Stimulated activated CD4-positive, alpha-beta T cell treated with anti-CD3 and anti-CD28 coated beads, Interleukin-2, amount 100 ng/mL, for 24 hours (primary cell): Measurements from ENCODE around the gene DVL1.
"Not testable (repeated sequence)": the region's sequence is repeated elsewhere in the genome, so short reads cannot be mapped to it uniquely, and the experiment has no call there.

Experiments
- DNase-seq, 2 donors: peaks; one replicate each; pipeline ENCODE4 v3.0.0-alpha.2; 2020

The DVL1 gene

DNA sequence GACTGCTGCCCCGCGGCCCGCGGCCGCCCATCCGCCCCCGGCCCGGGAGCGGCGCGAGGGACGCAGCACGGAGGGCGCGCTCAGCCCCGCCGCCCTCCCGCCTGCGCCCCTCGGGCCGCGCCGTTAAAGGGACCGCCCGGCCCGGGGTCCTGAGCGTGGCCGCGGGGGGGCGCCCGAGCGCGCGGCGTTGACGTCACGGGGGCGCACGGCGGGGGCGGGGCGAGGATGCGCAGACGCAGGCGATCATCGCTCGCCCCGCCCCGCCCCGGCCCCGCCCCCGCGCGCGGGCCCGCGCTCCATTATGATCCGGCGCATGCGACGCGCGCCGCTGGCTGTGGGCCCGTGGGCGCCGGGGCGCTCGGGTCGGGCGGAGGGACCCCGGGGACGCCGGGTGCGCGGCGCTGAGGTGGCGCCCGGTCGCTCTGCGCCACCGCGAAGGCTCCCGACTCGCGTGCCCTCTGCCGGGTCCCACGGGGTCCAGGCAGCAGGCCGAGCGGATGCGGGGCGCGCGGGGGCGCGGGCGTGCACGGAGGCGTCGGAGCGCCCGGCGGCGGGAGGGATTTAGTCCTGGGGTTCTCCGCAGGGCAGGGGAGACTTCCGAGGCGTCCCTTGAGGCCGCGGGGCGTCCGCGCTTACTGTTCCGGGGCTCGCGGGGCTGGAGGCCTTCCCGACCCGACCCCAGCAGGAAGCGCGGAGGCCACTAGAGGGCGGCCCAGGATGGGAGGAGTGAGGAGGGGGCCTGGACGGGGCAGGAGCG, at the start of gene DVL1:
Gene DVL1, minus strand, starts transcription at position 163 of the 757 bp plus-strand sequence. CDS start 353 bp downstream, outside the sequence.
- peak; percentile 74 to 76 for DNase-seq

DNA sequence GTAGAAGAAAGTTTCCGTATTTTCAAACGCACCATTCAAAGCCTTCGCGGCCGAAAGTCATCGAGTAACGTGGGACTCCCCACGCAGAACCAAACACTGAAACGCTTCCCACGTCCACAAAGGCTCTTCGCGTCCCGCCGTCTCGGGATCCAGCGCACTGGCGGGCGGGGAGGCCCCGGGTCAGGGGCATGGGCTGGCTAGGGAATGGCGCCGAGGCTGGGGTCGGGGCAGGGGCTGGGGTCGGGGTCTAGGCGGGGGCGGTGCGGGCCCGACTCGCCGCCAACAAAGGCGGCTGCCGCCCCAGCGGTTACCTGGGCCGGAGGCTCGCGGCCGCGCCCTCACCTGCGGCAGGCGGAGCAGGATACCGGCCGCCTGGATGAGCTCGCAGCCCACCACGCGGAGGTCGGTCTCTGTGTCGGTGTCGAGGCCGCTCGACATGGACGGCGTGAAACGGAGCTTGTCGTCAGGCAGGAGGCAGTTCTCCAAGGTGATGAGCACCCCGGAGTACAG, 49.5 kb upstream of the DVL1 start:
- peak in 1 of 2 donors; percentile 33 for DNase-seq

DNA sequence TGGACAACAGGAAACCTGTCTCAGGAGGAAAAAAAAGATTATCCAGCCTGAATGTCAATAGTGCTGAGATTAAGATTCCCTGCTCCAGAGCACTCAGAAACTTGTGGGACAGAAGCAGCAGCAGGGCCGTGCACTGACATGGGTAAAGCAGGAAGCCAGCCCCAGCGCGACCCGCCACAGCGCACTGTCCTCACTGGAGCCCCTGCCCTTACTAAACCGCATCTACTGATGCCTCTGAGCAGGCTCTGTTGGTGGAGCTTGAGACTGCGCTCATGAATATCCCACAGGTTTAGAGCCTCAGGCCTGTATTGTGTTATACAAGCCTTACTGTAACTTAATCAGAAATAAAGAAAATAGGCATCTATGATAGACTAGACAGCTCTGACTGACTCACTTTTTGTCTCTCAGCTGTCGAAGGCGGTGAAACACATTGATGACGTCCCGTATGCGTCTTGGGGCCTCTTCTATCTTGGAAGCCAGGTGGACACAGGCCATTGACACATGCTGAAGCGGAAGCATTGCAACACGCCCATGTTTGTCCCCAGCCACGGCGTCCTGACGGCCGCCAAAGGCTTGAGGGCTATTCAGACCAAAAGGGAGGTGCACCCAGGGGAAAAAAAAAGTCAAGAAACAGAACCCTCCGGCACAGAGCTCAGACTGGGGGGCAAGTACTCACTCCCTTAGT, 48.8 kb upstream of the DVL1 start:
- DNase-seq, result no peak

DNA sequence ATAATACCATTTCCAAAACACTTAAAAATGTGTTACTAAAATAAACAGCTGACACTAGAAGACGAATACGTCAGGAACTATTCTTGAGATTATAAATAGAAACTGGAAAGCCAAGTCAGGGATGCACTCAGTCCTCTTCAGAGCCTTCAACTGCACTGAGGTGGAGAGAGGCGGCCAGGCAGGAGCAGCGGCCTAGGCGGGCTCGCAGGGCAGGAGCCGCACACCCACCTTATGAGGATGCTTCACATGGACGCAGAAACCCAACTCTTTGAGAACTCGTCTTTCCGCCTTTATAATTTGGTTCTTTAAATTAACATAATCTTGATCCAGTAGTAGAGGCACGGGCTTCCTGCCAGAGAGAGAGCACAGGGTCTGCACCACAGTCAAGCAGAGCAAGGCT, 45.9 kb upstream of the DVL1 start:
- DNase-seq, result no peak

DNA sequence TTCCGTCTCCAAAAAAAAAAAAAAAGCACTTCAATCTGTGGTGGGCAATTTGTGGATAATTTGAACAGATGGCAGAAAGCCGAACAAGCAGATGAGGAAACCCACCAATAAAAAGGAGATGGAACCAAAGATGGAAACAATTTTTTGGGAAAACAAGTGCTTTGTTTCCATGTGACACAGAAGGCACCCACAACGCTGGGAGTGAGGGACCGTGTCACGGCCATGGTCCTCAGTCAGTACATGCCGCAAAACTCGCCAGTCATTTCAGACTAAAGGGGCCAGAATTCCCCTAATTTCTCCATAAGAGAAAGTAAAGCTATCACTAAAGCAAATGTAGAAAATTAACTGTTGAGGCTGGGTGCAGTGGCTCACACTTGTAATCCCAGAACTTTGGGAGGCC, 44.9 kb upstream of the DVL1 start:
- DNase-seq, result no peak

DNA sequence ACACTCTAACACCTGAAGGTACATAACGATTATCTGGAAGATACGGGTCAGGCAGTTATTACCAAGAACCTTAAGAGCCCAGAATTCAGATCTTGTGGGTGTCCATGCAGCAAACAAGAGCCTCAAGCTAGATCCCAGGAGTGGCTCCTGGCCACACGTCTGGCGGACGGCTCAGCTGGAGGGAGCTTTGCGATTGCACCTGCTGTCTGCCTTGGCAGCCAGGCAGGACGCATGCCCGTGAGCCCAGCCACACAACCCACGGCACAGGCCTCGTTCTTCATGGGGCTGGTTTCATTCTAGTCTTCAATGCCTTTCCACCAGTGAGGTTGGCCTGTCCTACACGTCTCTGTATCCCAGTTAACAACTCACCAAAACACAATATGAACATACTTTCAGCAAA, 44.2 kb upstream of the DVL1 start:
- DNase-seq, result no peak

DNA sequence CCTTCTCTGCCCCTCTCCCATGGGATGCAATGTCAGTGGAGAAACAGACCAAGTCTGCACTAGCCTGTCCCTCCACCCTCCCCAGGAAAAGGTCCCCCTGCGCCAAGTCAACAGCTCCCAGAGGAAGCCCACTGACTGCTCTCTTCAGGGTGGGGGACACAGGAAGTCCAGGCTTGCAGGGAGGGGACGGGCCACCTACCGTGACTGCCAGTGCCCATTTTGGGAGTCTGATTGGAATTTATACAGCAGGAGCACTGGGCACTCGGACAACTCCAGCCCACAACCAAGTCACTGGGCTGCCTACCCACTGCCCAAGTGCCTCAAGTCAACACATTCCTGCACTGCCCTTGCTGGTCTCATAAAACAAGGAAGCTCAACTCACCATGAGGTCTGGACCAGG, 43.8 kb upstream of the DVL1 start:
- no peak for DNase-seq

DNA sequence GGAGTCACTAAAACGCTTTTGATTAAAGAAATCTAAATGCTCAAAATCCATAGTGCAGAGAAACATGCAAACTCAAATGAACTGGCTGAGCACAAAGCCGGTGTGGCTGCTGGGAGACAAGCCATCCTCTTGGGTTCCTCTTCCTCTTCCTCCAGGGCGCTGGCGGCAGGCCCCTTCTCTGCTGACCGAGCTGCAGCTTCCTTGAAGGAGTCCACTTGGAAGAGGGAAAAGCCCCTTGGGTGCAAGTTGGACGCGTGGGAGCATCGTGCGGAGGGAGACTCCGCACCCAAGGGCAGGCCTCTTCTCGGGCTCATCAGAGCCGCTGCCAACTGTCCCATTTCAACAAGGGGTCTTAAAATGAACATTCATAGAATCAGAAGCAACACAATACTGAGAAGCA, 42.0 kb upstream of the DVL1 start:
- DNase-seq, result no peak

DNA sequence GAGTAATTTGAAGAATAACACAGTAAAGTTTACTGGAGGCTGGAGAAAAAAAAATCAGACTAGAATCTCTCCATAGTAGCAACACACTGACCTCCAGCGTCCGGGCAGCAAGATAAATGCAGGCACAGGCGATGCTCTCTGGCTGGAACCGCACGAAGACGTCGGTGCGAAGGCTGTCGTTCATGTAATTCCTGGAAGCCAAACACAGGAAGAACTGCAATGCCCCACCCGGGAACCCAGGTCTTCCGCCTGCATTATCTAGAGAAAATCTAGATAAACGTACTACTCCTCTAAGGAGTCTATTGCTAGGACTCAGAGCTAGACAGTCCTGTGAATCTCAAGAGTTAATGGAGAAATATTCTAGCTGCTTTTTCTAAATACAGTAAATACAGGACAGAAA, 41.5 kb upstream of the DVL1 start:
- DNase-seq, result no peak

DNA sequence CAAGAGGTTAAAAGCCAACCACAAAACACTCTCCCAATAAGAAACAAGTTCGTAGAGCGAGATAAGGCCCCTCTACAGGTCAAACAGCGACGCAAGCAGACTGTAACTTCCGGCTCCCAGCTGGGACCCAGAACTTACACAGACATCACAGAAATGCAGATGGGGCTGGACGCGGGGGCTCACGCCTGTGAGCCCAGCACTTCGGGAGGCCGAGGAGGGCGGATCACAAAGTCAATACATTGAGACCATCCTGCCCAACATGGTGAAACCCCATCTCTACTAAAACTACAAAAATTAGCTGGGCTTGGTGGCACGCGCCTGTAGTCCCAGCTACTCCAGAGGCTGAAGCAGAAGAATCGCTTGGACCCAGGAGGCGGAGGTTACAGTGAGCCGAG, 38.9 kb upstream of the DVL1 start:
- DNase-seq, result no peak

DNA sequence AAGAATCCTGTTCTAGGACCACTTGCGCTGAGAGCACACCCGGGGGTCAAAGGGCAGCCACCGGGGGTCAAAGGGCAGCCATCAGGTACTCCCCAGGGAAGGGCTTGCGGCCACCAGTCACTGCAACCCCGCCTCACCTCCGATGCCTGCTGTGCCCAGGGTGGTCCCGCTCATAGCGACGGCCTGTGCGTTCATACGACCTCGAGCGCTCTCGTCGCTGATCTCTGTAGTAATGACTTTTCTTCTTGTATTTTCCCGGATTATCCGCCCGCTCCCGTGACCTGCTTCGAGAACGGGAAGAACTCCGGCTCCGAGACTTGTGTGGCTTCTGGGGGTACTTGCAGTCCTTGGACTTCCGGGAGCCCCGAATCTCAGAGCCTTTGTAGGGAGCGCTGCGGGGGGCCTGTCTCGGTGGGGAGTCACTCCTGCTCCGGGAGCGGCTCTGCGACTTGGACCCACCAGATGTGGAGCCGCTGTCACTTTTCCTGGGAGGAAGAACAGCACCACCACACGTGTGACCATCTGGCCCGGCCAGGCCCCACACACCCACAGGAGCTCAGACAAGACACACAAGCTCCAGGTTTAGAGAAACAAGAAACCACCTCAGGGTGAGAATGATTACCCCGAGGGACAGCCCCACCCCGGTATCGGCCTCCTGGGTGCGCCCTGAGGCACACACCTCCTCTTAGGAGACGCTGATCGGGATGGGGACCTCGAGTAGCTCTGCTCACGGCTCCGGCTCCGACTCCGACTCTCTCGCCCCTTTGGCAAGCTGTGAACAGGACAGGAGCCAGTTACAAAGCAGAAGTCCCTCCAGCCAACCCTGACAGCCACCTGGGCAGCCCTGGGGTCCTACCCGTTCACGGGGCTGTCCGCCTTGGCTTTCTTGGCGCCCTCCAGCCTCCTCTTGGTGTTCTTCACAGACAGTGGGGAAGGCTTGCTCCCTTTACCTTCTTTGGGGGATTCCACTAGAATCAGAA, 38.2 kb upstream of the DVL1 start:
- no peak for DNase-seq

DNA sequence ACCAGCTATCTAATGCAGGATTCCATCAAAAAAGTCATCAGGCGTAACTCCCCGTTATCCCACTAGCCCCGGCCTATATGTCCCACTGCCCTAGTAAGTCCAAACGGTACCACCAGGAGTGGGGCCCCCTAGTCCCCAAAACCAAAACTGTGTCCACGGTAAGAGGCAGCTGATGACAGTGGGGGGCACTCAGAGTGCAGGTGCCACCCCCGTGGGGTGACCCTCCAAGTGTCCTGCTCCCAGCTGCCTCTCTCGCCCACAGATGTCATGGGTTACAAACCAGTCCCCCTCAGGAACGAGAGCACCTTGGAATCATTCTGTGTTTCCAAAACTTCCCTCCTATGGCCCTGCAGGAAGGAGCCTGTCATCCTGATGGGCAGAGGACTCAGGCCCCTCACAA, 36.7 kb upstream of the DVL1 start:
- no peak for DNase-seq

DNA sequence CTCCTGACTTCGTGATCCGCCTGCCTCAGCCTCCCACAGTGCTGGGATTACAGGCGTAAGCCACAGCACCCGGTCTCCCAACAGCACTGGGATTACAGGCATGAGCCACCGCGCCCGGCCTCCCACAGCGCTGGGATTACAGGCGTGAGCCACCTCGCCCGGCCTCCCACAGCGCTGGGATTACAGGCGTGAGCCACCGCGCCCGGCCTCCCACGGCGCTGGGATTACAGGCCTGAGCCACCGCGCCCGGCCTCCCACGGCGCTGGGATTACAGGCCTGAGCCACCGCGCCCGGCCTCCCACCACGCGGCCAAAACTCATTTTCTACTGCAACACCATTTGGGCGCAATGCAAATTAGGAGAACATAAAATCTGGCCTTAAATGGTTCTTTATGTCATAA, 36.1 kb upstream of the DVL1 start:
- not testable (repeated sequence) for DNase-seq

DNA sequence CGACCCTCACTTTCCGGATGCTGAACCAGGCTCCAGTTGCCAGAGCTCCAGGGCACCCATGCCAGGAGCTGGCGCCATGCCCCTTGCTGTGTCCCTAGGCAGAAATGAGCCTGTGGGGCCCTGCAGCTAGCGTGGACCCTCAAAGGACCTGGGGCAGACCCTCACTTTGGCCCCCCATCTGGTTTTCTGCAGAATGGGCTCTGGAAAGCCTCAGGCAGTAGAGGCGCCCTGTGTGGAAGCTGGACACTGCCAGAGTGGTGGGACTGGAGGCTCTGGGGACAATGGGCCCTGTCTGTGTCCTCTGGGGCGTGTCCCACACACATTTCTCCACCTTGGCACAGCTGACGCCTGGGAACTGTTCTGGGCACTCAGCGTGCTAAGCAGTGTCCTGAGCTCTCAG, 32.1 kb upstream of the DVL1 start:
- no peak for DNase-seq

DNA sequence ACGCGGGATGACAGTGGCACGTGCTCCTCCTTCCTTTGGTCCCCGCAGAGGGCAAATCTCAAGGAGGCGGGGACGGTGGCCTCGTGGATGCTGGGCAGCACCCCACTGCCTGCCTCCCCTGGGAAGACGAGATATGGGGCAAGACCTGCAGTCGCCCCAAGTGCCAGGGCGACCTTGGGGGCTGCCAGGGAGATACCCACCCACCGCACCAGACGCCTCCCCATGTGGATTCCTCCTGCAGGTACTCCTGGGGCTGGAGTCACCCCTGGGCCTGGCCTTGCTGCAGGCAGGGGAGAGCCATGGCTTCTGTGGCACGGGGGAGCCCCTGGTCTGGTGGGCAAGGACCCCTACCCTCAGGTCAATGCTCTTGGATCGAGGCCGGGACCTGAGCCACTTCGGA, 31.6 kb upstream of the DVL1 start:
- no peak for DNase-seq

DNA sequence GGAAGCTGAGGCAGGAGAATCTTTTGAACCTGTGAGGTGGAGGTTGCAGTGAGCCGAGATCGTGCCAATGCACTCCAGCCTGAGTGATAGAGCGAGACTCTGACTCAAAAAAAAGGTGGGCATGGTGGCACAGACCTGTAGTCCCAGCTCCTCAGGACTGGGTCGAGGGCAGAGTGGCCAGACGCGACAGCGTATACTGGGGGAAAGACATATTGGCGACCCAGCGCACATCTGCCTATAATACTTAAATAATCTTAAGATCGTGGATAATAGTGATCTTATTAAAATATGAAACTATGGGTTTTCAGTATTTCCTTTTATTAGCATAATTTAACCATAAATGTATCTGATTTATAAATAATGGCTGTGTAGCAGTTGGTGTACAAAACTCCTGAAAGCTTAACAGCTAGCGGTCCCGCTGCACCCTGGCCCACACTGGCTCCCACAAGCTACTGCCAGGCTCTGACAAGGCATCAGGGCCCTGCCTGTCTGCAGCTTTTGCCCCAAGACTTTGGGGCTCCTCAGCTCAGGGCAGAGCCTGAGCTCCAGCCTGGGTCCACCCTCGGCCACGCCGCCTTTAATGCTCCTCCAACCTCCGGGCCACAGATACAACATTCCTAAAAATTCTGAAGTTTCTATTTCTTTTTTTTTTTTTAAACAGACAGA, 28.5 kb upstream of the DVL1 start:
- DNase-seq, result no peak

DNA sequence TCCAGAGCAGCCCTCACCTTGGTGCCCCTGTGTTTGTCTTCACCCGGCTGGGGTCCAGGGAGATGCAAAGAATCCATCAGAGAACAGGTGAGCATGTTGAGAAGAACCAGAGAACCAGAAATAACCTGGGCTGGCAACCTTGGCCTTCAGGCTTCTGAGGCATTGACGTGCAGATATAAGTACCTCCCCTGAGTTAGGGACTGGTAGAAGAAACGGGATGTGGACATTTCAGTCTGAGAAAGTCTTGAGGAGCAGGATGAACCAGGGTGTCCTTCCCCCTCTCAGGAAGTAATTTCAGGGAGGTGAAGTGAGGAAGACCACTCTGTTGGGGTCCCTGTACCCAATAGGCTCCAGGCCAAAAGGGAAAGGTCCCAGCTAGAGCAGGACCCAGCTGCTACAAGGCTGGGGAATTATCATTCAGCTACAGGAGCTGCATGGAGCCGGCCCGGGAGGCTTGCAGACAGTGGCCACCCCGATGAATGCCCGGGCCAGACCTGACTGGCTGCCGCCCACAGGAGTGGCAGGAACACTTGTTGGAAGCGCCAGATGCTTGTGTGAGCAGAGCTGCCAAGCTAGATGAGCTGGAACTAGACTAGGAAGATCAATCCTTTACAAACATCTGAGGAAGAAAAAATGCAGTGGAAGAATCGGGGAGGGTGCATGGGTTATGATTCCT, 27.5 kb upstream of the DVL1 start:
- DNase-seq, result no peak

DNA sequence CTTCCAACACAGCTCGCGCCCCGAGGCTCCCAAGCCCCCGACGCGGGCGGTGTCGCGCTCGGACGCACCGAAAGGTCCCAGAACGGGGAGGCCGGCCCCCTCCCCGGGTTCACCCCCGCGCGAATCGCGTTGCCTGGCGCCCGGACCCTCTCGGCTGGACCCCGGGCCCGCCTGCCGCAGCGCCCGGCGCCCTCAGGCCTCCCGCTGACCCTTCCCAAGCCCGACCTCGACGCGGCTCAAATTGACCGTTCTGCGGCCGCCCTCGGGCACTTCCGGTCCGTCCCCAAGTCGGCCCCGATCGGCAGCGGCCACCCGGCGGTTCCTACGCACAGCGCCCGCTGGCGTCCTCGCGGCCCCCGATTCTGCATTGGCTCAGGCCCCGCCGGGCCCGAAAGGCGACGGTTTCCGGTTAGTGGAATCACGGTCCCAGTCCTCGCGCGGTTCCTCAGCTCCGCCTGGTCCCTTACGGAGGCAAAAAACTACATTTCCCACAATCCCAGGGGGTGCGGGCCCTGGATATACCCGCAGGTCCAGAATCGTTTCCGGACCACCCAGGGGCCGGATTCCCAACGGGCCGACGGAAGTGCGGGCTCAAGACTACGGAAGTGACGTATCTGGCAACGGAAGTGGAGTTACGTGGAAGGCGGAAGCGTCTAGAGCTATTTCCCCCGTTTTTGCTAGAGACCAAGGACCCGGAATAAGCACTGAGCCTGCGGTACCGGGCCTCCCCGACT, 25.9 kb upstream of the DVL1 start, which contains the start of gene AURKAIP1:
Gene AURKAIP1, minus strand, starts transcription at position 279 of the 734 bp plus-strand sequence. CDS start 451 bp downstream, outside the sequence.
- peak; percentile 94 to 96 for DNase-seq

DNA sequence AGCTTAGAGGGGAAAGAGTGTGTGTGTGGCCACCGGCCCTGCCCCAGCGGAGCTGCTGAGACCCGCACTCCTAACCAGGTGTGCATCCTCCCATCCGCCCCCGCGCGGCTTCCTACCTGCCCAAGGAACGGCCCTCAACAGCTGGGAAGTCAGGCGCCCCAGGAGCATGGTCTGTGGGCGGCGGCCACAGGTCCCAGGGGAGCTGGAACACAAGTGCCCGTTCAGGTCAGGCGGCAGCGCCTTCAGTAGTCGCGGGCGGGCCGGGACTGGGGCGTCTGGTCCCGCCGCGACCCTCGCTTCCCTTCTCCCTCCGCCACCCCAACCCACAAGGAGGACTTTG, 25.3 kb upstream of the DVL1 start:
- DNase-seq, result no peak

DNA sequence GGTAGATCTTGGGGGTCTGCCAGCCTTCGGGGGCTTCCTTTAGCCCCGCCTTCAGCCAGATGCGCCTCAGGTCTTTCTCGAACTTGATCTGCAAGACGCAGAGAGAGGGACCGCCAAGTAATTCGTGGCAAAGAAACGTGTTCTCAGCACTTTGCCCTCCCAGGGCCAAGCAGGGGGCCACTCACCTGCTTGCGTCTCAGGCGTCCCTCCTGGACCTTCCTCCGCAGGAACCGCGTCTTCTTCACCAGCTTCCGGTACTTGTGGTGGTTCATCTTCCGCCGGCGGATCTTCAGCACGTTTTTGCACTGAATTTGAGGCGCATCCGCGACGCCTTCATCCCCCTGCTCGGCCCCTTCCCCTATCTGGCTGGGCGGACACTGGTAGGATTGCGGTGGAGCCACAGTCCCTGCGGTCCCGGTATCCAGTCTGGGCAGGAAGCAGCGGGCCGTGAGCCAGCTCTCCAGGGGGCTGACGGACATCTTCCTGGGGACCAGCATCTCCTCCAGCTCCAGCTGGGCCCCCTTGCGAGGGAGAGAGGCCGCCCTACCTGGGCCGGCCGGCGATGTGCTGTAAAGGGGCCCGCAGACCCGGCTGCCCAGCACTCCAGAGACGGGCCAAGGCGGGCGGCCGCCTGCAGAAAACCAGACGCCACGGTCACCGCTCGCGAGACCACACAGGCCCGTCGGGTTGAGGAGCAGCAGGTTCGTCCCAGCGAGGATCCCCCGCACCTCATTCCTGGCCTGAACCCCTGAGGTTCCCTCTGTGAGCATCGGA, 24.8 kb upstream of the DVL1 start:
- DNase-seq, result no peak
